Stimulated activated CD4-positive, alpha-beta T cell treated with anti-CD3 and anti-CD28 coated beads, Interleukin-15, amount 100 ng/mL, for 48 hours (primary cell): ENCODE data around the gene PRKCE.

ENCODE experiments used
- DNase-seq, 2 donors: peaks; one replicate each; pipeline ENCODE4 v3.0.0-alpha.2; 2020; ENCODE audit warnings: low read depth in 2 of 2

PRKCE gene

DNA sequence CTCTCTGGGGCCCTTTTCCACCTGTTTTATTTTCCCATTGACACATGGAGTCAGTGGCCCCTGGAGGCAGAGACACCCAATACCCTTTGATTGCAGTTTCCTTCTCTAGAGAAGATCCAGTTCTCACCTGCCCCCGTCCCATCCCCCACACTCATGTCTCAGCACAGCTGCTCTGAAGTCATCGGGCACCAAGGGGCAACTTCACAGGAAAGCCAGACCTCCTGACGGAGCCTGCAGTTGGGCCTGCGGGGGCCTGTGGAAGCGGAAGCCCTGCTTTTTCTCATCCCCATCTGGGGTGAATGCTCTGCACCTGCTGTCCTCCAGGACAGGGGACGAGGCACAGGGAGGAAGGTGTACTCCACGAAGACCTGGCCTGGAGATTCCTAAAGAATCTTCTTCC lies 337.4 kb downstream of the PRKCE start:
- DNase-seq = no peak

DNA sequence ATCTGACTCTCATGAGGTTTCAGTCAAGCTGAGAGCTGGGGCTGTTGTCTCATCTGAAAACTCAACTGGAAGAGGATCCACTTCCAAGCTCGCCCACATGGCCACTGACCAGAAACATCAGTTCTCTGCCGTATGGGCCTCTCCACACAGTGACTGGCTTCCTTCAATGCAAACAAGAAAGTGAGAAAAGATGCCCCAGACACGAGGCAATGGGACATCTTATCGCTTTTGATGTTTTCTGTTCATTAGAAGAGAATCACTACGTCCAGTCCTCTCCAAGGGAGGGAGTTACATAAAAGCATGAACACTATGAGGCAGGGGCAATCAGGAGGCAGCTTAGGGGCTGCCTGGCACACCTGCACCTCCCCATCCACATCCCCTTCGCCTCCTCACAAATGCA lies 338.7 kb downstream of the PRKCE start:
- DNase-seq = no peak

GRCh38 chr2:45992021-45992740 lies 340.7 kb downstream of the PRKCE start:
- no peak for DNase-seq

DNA sequence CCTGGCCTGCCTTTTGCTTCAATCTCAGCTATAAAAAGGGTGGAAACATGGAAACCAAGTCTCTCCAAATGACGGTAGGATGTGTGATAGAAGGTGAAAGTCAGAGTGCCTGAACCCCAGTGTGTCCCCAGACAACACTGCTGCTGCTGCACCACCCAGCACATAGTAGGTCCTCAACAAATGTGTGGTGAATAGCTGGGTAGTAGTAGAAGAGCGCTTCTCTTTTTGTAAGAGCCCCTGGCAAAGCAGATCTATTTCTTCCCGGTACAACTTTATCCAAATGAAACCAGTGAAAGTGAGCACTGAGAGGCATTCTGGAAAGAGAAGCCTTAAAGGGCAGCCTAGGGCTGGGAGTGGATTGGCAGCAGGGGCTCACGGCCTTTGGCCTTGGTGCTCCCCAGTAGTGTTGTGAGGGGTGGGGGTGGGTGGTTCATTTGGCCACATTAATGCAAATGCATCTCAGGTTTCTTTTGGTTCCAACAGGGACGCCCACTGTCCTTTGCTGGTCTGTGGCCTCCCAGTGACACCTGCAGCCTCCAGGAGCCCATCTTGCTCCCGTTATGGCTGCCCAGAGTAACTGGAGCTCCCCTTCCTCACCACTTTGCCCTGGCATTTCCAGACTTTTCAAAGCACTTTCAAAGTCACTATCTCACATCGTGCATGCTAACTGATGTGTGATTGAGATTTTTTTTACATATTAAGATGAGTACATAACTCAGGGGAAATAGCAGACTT lies 341.4 kb downstream of the PRKCE start:
- no peak for DNase-seq

DNA sequence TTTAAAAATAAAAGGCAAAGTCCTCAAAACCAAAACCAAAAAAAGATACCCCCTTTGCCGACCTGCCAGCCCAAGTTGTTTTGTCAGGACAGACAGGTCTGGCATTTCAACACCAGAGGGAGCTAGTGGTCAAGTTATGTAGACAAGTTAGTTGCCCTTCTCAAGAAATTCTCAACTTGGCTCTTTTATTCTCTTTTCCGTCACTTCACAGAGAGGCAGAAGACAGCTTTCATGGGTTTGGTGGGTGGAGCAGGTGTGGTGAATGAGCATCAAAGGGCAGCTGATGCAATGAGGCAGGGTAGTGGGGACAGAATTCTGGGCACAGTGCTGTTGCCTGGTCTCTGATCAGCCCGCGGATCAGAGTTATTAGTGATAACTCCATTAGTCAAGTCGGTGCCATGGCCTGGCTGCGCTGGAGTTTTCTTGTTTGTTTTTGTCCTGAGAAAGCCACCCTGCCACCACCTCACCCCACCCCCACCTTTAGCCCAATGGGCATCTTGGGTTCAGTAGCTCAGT lies 342.1 kb downstream of the PRKCE start:
- peak; percentile 27 to 54 for DNase-seq

- no peak for DNase-seq
Observed at GRCh38 chr2:45994060-45994459, 342.6 kb downstream of the PRKCE start.

GRCh38 chr2:46000660-46001059 lies 349.2 kb downstream of the PRKCE start:
- DNase-seq = no peak

DNA sequence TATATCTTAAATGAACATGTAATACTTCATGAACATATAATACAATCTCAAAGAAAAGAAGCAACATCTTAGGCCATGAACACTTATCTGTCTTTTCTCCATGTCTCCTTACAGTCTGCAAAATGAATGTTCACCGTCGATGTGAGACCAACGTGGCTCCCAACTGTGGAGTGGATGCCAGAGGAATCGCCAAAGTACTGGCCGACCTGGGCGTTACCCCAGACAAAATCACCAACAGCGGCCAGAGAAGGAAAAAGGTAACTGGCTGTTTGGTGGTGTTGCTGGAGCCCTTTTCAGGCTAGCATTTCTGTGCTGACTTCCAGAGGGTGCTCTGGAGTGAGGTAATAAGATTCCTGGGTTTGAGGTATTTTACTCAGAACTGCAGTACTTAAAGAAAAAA lies 349.8 kb downstream of the PRKCE start:
- no peak for DNase-seq

DNA sequence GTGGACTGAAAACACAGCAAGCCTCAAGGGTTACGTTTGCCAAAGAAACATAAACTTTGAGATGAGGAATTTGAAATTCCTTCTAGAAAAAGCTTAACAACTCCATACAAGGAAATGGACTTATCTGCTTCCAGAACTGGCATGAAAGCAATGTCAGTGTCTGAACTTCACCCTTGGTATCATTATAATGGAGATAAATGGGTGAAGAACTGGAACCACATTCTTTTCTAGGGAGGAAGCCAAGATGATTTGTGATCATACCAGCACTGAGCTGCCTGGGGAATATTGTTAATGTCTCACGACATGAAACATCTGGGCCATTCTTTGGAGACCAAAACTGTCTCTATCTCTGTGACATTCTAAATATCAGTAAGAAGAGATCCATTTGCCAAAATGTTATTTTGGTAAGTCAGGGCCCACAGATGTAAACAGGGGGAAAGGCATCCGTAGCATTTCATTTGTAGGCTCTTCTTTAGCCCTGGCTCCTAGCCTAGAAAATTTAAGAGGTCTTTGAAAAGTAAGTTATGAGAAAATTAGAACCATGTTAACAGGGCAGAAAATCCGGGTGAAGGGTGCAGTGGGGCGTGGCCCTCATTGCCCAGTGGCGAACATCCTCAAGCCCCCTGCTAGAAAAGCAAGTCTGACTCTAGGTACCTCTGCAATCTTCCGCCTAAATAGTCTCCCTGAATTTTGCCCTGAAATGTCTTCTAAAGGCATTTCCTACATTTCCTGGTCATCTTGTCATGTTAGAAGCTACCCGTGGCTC lies 350.4 kb downstream of the PRKCE start:
- no peak for DNase-seq

GRCh38 chr2:46002507-46002883 lies 351.0 kb downstream of the PRKCE start:
- no peak for DNase-seq

DNA sequence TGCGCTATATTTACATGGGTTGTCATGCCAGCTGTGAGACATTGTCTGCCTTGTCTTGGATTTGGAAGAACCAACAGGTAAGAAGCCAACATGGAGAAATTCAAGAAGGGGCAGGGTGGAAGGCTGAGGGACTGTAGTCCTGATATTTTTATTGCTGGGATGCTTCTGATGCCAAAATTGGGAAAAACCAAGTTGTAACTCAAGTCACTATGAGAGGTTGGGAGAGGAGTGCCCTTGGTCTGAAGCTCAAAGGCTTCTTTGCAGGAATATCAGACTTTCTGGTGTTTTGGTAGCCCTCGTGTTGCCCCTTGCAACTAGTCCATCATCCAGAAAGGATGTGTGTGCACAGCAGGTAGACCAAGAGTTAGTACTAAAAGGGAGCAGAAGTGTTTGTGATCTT lies 351.5 kb downstream of the PRKCE start:
- DNase-seq = no peak

DNA sequence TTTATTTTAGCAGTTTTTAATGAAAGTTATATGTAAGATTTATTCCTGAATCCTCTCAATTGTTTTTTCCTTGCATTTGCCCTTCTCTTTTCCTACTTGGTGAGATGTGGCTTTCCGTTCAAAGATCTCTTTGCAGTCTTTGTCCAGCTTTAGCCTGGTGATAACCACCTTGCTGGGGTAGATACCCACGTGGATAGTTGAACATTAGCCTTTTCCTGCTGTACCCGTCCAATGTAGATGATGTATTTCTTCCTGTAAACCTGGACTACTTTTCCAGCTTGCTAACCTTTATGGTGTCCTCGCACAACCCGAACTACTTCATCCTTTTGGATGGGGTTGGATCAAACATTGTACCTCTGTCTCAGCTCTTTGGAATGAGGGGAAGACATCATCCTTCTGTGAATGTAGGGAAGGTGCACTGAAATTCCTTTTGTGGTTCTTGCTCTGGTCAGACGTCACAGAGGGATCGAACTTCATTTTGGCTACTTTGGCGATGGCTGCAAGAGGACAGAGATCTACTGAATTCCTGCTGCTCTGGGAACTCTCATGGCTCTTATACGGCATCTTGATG lies 352.5 kb downstream of the PRKCE start:
- DNase-seq = no peak

DNA sequence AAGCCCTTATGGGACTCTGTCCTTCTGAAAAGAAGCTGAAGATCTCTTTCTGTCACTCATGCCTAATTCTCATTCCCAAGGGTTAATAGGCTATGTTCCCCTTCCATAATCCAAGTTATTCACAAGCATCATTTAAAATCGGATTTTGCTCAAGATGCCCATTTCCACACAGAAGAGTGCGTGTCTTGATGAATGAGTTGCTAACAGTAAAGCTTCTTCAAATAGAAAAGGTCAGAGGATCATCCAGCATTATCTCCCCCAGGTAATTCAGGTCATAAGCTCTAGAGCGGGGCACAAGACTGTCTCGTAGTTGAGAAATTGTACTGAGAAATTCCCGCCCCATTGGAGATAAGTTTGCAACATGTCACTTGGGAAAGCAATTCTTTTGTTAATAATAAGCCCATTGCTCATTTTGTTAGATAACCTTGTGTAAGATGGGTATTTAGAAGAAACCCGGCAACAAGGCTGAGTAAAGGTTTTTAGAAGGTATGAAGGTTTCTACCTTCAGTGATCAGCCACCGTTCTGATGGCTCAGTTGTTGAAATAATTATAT lies 355.1 kb downstream of the PRKCE start:
- no peak for DNase-seq

DNA sequence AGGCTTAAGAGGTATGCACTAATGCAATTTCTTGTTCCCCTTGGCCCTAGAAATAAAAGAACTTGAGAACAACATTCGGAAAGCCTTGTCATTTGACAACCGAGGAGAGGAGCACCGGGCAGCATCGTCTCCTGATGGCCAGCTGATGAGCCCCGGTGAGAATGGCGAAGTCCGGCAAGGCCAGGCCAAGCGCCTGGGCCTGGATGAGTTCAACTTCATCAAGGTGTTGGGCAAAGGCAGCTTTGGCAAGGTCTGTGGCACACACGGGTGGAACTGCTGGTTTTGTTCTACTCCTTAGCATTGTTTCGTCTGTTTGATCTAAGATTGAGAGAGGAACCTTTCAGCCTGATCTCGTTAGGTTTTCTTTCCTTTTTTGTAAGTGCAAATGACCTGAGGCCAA lies 355.9 kb downstream of the PRKCE start:
- no peak for DNase-seq

- no peak for DNase-seq
Observed at GRCh38 chr2:46008091-46008870, 356.8 kb downstream of the PRKCE start.

- no peak for DNase-seq
Observed at GRCh38 chr2:46009315-46009714, 357.8 kb downstream of the PRKCE start.

DNA sequence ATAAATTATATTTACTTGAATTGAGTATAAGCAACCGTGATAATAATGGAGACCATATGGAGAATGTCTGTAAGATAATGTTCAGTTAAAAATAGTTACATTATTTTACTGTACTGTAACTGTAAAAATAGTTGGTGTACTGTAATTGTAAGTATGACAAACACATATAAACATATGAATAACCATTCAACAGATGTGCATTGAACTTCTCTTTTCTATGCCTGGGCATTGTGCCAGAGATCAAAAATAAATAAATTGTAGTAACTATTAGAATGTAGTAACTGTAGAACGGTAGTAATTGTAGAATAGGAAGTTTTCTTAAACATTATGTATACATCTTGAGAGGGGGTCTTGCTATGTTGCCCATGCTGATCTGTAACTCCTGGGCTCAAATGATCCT lies 358.3 kb downstream of the PRKCE start:
- DNase-seq = no peak

DNA sequence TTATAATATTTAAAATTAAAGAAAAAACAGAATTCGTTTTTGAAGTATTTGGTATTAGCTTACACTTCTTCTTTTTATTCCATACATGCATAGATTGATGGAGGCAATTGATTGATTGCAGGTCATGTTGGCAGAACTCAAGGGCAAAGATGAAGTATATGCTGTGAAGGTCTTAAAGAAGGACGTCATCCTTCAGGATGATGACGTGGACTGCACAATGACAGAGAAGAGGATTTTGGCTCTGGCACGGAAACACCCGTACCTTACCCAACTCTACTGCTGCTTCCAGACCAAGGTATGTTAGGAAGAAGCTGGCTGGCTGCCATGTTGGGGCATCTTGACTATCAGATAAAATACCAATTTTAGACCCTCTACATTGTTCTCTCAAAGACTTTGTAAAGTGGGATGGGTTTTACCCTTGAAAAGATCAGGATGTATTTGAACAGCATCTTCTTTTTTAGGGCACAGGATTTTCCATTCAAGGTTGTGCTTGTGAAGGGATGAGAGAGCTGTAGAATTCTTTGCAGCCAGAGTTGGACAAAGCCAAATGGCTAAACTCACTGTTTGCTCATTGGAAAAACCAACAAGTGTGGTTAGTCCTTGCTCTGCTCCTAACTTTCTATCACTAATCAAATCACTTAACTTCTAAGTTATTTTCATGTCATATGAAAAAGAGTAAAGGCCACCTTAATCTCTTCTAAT lies 358.9 kb downstream of the PRKCE start:
- DNase-seq = no peak

DNA sequence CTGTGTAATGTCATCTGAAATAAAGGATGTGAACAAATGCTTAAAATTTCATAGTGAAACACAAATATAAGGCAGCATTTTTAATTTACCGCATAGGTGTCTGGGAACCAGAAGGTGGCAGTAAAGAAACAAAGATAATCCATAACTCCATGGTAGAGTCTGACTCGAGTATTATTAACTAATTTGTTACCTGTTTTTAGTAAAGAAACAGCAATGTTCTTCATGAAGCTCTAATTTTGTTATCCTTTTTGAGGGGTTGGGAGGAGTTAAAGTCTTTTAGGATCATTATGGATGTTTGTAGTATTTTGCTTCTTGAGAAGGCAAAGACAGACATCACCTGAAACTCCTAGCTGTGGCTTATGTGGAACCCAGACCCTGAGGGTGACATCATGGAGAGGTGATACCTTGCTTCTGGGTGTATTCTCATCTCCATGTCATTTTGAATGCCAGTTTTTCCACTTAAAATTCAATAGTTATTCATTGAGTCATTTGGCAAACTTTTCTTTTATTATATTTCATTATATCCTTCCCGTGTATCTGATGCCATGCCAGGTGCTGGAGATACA lies 359.5 kb downstream of the PRKCE start:
- no peak for DNase-seq

DNA sequence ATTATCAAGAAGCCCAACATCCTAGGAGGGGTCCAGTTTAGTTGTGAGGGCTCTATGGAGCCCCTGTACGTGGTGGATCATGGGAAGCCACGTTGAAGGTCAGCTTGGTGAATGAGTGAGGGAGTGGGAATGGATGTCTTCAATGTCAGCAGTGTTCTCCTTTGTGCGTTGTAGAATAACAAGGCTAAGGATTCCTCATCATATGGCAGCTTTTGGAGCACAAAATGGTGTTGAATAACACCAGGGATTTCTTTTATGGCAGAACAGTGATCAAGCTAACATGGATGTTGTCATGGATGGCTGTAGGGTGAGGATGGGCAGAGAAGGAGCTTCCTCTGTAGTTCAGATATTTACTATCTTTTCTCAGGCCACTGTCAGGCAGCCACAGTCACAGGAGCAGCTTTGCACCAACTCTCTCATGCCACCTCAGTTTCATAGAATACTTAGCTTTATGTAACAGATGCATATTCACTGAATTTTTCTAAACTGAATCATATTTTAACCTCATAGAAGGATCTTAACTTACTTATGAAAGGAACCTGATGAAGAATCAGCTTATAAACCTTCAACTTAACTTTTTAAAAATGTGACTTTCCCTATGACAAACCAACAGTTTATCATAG lies 361.3 kb downstream of the PRKCE start:
- no peak for DNase-seq
